GM12872 (cell line): ENCODE results near the gene ACLY.

Experiments used
- CTCF ChIP-seq: IDR thresholded peaks from 3 replicates; pipeline ENCODE4 v1.5.1; 2011; ENCODE audit warnings: low read depth, mild to moderate bottlenecking, low read length, moderate library complexity; ENCODE audit not compliant: insufficient read depth

The ACLY gene

GRCh38 chr17:41836550-41837196, 82.1 kb downstream of the ACLY start:
- no peak for TF ChIP-seq CTCF

- TF ChIP-seq CTCF, result no peak
These were observed 82.8 kb downstream of the ACLY start, which contains the start of gene NT5C3B for GRCh38 chr17:41835800-41836549. NT5C3B (minus strand) TSS chr17:41836232; CDS start chr17:41836193, 39 bp downstream.

GRCh38 chr17:41835214-41835799, 83.4 kb downstream of the ACLY start:
- no peak for TF ChIP-seq CTCF

GRCh38 chr17:41825175-41825845, 93.4 kb downstream of the ACLY start:
- no peak for TF ChIP-seq CTCF

- no peak for TF ChIP-seq CTCF
These were observed 94.7 kb downstream of the ACLY start for GRCh38 chr17:41824086-41824485.

- no peak for TF ChIP-seq CTCF
These were observed 95.2 kb downstream of the ACLY start for GRCh38 chr17:41823580-41823979.

GRCh38 chr17:41823141-41823524, 95.6 kb downstream of the ACLY start:
- TF ChIP-seq CTCF, result no peak
